Amniotic stem cell (primary cell): Measurements from ENCODE around the gene SULF2.
"Not testable (repeated sequence)": the region's sequence is repeated elsewhere in the genome, so short reads cannot be mapped to it uniquely, and the experiment has no call there.

Source experiments
- DNase-seq: peaks from one replicate; lab custom pipeline; 2025; lab: John Stamatoyannopoulos, UW

SULF2 gene

GRCh38 chr20:47785311-47785853 lies at the start of gene SULF2:
Gene SULF2, minus strand, starts transcription at chr20:47785481. Its CDS starts 28,118 bp downstream, at chr20:47757363.
- DNase-seq, result no peak

GRCh38 chr20:47831675-47832074 lies 46.4 kb upstream of the SULF2 start:
- not testable (repeated sequence) for DNase-seq

GRCh38 chr20:47826716-47827115 lies 41.4 kb upstream of the SULF2 start:
- DNase-seq, result not testable (repeated sequence)

GRCh38 chr20:47826006-47826405 lies 40.7 kb upstream of the SULF2 start:
- not testable (repeated sequence) for DNase-seq

- DNase-seq, result no peak
Observed at GRCh38 chr20:47825011-47825762, 39.9 kb upstream of the SULF2 start.

GRCh38 chr20:47823941-47824340 lies 38.7 kb upstream of the SULF2 start:
- DNase-seq, result not testable (repeated sequence)

- no peak for DNase-seq
Observed at GRCh38 chr20:47821481-47822100, 36.3 kb upstream of the SULF2 start.

GRCh38 chr20:47818996-47819609 lies 33.8 kb upstream of the SULF2 start:
- no peak for DNase-seq

- no peak for DNase-seq
Observed at GRCh38 chr20:47818466-47818865, 33.2 kb upstream of the SULF2 start.

- DNase-seq, result no peak
Observed at GRCh38 chr20:47818016-47818415, 32.7 kb upstream of the SULF2 start.

- DNase-seq, result no peak
Observed at GRCh38 chr20:47817573-47817972, 32.3 kb upstream of the SULF2 start.

- DNase-seq, result no peak
Observed at GRCh38 chr20:47816487-47817451, 31.5 kb upstream of the SULF2 start.

- no peak for DNase-seq
Observed at GRCh38 chr20:47815866-47816265, 30.6 kb upstream of the SULF2 start.

GRCh38 chr20:47815416-47815806 lies 30.1 kb upstream of the SULF2 start:
- DNase-seq, result no peak

GRCh38 chr20:47814632-47815415 lies 29.5 kb upstream of the SULF2 start:
- no peak for DNase-seq

GRCh38 chr20:47810721-47811347 lies 25.6 kb upstream of the SULF2 start:
- no peak for DNase-seq

- no peak for DNase-seq
Observed at GRCh38 chr20:47810116-47810677, 24.9 kb upstream of the SULF2 start.

- no peak for DNase-seq
Observed at GRCh38 chr20:47809161-47809960, 24.1 kb upstream of the SULF2 start.

GRCh38 chr20:47805951-47806350 lies 20.7 kb upstream of the SULF2 start:
- DNase-seq, result no peak
